ENCODE measurements around the gene ASPG.

Gene ASPG

DNA sequence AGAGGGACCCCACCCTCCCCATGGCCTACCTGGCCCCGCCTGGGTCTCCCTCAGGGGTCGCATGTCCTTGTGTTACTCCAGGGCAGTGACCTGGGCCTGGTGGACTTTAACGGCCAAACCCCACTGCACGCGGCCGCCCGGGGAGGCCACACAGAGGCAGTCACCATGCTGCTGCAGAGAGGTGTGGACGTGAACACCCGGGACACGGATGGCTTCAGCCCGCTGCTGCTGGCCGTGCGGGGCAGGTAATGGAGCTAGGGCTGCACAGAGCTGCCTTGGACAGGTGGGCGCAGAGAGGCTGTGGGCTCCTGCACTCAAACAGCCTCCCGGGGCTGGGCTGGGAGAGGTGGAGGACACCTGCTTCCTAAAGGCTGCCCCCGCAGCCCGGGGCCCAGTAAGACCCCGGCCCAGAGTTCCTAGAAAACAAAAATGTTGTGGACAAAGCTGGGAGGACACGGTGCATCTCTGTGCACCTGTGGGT, 21.6 kb downstream of the ASPG start:
- no peak for FAIRE-seq

DNA sequence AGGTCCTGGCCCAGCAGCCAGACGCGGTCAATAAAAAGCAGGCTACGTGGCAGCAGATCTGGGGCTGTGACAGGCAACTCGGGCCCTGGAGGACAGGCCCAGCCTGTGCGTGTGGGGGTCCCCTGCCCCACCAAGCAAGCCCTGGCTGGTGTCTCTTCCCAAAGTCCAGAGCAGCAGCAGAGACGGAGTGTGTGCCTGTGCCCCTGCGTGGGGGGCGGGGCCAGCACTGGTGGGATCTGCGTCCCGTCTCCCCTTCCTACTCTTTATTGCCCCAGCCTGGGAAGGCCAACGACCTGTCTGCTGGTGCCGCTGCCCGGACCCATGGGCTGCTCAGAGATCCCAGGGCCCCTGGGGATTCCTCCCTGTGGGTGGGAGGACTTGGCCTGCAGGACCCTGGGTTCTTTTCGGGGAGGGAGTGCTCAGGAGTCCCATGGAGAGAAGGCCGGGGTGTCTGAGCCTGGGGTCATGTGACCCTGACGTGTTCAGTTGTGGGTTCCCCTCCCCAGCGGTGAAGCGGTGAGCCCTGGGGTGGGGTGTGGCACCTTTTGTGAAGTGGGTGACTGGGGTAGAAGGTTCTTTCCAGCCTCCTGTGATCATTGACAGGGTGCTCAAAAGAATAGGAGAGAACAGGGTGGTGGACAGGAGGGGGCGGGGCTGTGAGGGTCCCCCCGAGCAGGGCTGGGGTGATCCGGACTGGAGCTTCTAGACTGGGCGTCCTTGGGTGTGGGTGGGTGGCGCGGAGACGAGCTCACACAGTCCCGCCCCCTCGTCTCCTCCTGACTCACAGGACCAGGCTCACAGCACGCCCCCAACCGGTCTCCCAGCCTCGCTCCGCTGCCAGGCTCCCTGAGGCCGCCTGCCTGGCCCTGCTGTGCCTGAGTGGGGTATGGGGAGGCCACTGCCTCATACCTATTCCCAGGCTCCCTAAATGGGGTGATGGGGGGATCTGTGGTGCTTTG, 22.4 kb downstream of the ASPG start:
- no peak for FAIRE-seq

DNA sequence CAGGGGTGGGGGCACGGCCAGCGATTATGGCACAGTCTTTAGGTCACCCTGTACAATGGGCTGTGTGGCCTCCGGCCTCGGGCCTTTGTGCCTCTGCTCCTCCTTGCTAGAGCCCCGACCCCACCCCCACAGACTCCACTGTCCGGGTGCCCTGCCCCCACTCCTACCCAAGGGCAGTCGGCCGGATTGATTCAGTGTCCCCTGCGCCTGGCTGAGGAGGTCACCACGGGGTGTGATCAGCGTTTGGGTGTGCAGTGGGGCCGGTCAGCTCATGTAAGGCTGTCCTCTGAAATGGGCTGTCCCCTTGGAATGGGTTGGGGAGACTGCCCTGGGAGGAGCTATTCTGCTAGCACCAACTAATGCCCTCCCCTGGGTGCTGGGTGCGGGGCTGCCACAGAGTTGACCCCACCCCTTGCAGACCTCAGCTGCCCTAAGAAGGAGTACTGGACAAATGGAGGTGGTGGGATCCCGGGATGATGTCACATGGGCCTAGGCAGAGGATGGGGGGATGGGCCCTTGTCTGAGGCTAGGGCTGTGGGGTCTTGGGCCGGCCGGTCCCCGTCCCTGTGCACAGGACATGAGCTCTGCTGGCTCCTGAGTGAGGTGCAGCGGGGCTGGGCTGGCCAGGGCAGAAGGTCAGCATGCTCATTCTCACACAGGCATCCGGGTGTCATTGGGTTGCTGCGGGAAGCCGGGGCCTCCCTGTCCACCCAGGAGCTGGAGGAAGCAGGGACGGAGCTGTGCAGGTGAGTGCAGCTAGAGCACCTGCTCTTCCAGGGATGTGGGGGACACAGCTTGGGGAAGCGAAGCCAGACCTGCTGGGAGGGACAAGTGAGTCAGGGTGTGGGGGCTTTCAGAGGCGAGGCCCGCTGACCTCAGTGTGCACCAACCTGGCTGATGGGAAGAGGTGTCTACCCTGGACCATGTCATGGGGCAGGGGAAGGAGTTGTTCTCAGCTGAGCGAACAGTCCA, 23.4 kb downstream of the ASPG start:
- no peak for FAIRE-seq

DNA sequence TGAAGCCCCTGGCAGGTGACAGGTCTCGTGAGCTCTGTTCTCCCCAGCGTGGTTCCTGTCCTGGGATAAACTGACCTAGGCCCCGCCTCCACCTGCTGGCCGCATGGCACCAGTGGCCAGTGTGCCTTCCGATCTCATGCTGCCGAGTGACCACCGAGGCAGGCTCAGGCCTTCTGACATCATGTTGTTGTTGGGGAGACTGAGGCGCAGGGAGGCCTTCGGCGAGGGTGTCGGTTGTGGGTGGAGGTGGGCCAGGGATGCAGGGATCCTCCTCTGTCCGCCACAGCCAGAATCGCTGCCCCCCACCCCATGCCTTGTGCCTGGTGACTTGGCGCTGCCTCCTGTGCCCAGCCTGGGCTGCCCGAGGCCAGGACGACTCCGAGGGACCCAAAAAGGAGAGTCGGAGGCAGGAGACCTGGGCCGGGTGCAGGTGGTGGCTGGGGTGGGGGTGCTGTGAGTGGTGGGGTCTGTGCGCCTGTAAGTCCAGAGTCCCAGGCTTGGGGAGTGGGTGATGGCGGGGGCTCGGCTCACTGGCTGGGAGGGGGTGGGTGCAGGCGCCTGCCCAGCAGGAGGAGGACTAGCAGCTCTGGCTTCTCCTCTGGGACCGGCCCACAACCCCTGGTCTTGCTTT, 24.3 kb downstream of the ASPG start:
- no peak for FAIRE-seq

DNA sequence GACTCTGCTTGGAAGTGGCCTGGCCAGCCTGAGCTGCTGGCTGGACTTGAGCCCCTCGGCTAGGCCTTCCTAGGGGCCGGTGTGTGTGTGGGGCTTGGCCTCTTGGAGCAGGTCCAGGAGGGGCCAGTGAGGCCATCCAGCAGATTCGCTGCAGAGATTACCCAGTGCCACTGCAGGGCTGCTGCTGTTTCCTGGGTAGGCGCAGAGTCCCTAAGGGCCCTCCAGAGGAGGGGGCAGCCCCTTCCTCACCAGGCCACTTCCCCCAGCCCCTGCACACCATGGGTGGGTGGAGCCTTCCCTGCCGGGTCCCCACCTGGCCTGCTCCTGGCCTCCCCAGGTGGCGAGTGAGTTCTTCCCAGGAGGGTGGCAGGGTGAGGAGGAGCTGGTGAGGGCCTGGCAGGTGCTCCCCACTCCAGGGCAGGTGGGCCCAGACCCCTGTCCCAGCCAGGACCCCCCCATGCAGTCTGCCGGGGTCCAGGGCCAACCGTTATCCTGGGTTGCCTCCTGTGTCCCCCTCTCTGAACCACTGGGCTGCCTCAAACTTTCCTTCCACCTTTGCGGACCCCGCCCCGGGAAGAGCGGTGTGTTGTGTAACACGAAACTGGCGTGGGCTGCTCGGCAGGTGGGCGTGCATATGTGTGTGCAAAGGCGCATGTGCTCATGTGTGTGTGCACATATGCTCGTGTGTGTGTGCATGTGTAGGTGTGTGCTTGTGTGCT, 25.1 kb downstream of the ASPG start:
- FAIRE-seq: no peak

DNA sequence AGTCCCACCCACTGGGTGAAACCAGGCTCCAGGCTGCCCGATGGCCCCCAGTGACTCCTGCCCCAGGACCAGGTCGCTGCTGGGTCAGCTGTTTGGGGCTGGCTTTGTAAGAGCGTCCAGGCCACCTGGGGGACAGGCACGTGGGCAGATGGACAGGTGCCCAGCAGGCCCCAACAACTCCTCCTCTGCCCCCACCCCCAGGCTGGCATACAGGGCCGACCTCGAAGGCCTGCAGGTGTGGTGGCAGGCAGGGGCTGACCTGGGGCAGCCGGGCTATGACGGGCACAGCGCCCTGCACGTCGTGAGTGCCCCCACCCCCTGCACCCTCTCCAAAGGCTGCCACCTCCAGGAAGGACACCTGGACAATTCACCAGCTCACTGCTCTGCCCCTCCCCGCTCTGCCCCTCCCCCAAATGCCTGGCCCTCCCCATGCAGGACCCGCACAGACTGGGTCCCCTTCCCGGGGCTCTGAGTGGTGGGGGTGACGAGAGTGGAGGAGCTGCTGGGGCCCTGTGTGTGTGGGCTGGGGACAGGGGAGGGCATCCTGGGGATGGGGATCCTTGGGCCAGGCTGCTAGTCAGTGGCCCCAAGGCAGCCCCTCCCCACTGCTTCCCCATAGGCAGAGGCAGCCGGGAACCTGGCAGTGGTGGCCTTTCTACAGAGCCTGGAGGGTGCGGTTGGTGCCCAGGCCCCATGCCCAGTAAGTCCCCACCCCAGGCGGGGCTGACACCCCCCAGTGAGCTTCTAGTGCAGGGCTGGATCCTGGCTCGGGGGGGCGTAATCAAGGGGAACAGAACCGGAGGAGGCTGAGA, 26.0 kb downstream of the ASPG start:
- no peak for FAIRE-seq

DNA sequence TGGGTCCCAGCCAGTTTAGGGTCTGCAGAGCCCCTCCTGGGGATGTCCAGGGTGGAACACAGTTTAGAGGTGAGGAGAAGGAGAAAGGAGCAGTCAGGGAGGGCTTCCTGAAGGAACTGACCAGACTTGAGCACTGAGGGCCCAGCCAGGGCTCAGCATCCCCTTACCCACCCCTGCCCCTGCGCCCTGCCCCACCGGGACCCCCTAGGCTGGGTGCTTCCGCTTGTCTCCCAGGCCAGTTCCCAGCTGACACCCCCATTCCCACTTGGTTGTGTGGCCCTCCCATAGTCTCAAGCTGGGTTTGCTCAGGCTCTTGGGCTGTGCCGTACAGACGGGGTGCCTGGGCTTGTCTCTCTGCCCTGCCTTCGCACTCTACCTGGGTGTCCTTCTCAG, 26.6 kb downstream of the ASPG start:
- no peak for FAIRE-seq

DNA sequence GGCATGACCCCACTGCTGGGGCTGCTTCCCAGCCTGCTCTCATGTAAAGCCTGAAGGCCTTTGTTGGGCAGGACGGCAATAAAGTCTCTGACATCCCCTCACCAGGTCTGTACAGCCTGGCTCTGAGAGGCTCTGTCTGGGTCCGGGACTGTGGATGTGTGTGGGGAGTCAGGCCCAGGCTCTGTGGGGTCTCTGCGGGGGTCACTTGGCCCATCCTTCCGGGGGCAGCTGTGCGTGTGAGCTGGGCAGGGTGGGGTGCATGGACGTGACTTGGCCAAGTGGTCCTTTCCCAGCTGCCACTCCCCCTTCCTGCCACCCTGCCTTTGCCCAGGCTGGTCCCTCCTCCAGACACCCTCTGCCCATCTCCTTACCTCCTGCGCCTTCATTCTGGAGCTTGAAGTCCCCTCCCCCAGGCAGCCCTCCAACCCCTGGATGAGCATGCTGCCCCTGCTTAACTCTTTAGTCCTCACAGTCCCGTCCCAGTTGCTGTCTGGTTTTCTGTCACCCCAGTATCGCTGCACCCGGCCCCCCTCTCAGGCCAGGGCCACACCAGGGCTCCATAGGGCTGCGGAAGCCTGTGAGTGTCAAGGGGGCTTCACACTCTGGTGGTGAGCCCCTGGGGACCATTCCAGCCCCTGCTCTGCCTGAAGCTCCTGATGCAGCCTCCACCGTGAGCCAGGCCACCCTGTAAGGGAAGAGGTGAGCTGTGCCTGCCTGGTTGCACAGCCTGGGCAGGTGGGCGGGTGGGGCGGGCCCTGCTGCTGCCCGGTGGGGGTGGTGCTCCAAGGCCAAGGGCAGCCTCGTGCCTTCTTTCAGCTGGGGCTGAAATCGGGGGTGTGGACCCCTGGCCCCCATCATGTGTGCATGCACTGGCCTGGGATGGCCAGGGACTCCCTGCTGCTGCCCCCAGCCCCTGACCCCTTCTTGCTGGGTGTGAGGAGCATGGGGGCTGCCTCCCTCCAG, 27.4 kb downstream of the ASPG start:
- FAIRE-seq: no peak

DNA sequence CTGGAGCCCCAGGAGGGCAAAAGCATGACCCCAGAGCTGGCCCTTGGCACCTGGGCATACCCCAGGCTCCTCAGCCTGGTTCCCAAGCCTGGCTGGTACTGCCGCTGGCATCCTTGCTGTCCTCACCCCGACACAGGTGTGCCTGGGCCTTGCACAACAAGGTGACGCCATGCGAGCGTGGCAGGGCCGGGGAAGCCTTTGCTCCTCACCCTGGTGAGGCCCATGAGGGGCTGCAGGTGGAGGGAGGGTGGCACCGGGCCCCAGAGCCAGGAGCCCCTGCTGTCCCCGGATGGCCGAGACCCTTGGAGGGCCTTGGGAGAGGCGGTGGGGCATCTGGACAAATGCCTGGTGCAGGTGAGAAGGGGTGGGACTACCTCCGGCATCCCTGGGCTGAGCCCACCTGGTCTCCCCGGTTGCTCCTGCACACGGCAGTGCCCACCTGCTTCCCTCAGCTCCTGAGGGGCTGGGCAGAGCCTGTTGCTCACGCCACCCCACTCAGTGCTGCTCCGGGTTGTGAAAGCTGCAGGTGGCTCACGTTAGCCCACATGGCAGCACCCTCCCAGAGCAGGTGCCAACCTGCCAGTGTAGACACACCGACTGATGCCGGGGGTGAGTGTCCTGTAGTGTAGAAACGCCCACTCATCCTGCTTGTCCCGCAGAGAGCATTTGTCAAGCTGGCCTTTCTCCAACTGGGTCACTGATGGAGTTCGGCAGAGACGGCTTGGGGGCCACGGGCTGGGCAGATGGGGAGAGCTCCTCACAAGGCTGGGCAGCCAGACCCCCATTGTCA, 28.3 kb downstream of the ASPG start:
- FAIRE-seq: no peak

DNA sequence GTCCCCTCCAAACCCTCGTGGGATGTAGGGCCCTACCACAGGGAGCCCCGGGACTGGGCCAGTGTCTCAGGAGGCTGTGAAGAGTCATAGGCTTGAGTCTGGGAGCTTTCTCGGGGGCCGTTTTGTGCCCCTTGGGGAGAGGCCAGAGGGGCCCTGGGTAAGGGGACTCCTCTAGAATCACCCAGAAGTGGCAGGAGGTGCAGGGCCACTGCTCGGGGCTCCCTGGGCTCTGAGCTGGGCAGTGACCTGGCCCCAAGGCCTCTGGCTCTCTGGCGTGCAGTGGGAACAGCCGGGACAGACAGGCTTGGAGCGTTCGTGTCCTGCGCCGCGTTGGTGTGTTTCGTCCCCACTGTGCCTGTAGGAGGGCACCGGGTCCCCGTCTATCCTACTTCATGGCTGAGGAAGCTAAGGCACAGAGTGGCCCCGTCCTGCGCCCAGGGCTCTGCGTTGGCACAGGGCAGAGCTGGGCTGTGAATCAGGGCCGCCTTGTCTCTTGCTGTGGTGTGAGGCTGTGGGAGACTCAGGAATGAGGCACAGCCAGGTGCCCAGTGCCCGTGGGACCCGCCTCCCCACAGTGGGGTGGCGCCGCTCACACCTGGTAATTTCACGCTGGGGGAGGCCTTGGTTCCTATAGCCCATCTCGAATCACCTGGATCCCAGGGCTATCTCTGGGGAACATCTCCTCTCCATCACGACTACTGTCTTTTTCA, 29.1 kb downstream of the ASPG start:
- FAIRE-seq: no peak

DNA sequence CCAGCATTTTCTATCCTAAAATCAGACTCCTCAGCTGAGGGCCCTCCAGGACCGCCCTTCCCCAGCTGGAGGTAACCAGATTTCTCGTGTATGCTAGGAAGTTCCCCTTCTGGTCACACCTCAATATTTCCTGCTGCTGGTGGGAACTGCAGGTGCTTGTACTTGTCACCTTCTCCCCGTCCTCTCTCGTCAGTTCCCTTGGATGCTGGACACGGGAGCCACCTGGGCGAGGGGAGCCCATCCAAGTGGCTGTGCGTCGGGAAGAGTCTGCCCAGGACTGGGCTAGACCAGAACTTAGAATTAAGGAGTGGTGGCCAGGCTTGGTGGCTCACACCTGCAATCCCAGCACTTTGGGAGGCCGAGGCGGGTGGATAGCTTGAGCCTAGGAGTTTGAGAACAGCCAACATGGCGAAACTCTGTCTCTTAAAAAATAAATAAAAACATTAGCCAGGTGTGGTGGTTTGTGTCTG, 29.7 kb downstream of the ASPG start:
- FAIRE-seq: no peak

DNA sequence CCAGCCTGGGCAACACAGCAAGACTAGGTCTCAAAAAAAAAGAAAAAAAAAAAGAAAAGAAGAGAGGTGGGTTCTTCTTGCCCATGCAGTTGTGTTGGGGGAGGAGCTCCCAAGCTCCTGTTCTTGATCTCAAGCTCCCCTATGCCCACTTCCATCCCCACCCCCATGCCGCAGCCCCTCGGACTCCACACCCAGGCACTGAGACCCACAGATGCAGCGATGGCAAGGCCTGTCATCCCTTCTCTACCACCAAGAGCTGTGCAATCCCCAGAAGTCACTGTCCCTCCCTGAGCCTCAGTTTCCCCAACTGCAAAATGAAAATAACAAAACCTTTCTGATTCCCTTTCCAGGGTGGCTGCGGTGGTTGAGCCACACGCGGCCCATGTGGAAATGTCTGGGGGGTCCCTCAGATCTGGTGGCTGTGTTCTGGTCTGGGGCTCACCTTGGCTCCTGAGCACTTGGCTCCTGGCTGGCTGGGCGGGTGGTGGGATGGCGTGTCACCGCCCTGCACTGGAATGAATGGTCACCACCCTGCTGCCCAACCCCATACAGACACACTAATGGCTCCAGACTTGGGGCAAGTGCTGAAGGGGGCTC, 30.3 kb downstream of the ASPG start:
- no peak for FAIRE-seq

DNA sequence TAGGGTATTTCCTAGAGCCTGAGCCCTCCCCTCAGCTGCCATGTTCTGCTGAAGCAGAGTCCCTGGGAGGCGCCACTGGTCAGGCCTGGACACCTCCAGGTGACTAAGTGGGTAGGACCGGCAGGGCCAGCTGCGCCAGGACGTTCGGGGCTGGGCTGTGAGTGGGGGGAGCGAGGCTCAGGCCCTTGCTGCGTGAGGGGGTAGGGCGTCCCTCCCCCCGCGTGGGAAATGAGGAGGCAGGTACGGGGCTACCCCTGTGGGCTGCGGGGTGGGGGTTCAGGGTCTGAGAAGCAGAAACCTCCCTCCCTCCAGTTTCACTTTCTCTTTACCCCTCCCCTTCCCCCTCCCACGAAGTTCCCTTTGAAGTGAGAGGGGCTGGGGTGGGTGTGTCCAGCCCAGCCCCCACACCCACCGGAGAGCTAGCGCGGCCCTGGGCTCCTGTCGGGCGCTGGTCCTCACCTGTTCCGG, 30.8 kb downstream of the ASPG start:
- no peak for FAIRE-seq

DNA sequence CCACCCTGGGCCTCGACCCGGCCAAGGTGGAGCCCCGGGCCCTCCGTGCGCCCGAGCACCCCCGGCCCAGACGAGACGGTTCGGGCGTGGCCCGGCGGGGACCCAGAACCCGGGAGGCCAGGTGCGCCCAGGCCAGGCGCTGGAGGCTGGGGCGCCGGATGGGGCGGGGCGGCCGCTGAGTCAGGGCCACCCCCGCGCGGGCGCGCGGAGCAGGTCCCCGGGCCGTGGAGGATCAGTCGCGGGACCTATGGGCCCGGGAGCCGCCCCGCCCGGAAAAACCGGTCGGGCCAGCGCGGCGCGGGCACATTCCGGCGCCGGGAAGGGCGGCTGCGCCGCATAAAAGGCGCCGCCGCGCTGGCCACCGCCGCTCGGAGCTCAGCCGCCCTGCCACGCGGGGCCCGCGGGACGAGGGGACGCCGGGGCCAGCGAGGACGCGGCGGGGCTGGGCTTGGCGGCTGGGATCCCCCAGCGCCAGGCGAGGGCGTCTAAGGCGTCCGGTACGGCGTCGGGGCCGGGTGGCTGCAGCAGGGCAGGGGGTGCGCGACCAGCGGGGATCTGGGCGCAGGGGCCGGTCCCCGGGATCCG, 31.3 kb downstream of the ASPG start:
- no peak for FAIRE-seq

DNA sequence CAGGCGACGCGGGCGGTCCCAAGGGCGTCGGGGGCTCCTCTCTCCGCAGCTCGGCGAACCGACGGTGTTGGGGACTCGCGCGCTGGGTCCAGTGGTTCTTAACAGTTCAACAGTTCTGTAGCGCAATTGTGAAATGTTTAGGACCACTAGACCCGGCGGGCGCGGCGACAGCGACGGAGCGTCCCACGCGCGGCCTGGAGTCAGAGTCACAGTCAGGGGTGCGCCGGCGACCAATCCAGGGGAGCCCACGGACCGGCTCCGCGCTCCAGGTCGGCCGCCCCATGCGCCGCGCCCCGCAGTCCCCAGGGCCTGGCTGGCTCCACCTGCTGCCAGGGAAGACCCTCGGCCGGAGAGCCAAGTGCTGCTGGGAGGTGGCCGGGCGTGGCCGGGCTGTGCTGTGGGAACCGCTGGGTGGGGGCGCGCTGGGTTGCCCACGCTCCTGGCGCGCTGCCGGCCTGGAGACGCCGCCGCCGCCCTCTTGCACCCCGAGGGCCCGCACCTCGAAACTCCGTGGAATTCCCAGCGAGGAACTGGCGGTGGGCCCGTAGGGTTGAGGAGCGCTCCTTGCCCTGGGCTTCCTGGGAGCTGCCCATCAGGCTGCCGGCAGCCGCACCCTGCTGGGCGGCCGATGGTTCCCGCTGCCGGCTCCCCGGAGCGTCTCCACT, 32.0 kb downstream of the ASPG start:
- no peak for FAIRE-seq

DNA sequence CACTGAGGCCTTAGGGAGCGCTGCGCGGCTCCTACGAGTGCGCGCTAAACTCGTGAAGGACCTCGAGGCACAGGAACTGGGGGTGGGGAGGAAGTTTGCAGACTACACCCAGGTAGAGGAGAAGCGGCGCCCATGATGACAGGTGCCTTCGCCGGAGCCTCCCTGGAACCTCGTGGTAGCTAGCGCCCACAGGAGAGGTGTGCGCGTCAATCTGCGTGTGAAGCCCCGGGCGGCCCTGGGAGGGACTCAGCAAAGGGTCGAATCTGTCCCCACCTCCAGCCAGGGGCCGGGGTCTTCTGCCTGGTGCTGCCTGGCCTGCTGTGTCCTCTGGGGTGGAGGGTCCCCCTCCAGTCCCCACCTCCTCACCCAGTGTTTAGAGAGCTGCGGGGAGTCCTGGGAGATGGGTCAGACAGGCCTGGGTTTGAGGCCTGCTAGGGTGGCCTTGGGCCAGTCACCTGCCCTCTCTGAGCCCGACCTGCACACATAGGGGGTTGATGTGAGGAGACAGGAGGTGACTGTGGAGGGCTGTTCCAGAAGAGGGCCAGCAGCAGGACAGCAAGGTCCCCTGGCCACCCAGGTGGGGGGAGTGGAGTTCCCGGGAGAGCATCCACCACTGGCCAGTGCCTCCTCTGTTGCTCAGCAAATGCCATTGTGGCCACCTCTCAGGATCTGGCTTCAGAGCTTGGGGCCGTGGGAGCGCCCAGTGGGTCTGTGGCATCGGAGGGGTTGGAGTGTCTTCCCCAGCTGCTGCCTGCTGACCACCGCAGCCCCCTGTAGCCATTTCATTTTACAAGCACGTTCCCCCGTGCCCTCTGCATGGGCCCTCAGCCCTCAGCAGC, 32.7 kb downstream of the ASPG start:
- no peak for FAIRE-seq
